SK-N-SH treated with all-trans-retinoic acid at 6 μM for 48 hours (cell line): ENCODE measurements around the gene PCSK2.

ENCODE experiments used
- ATAC-seq: fragments of 200-7000 bp; cut with Tn5 transposase; 3 replicates; pipeline ENCODE4 v1.9.1; 2020; ENCODE audit warnings: mild to moderate bottlenecking, moderate library complexity
- ARNTL ChIP-seq: fragments of 450-650 bp; formaldehyde crosslinking; IDR thresholded peaks from 2 replicates; pipeline ENCODE4 v1.5.0; 2020; ENCODE audit warnings: low read depth, mild to moderate bottlenecking, moderate library complexity, borderline replicate concordance
- BACH2 ChIP-seq: fragments of 250-450 bp; sonication (Bioruptor Pico); IDR thresholded peaks from 2 replicates; pipeline ENCODE4 v1.9.0; 2021; ENCODE audit warnings: mild to moderate bottlenecking, borderline replicate concordance
- CREB5 ChIP-seq: fragments of 250-450 bp; sonication (Bioruptor Pico); IDR thresholded peaks from 2 replicates; pipeline ENCODE4 v1.5.1; 2020; ENCODE audit warnings: low read depth, mild to moderate bottlenecking, moderate library complexity
- CSDC2 ChIP-seq: fragments of 250-450 bp; sonication (Bioruptor Pico); IDR thresholded peaks from 2 replicates; pipeline ENCODE4 v1.5.0; 2020; ENCODE audit warnings: mild to moderate bottlenecking, moderate library complexity
- ESRRG ChIP-seq: fragments of 250-450 bp; sonication (Bioruptor Pico); IDR thresholded peaks from 2 replicates; pipeline ENCODE4 v1.6.1; 2021; ENCODE audit warnings: mild to moderate bottlenecking
- GLIS3 ChIP-seq: fragments of 250-450 bp; sonication (Bioruptor Pico); IDR thresholded peaks from 2 replicates; pipeline ENCODE4 v1.5.0; 2020; ENCODE audit warnings: mild to moderate bottlenecking, moderate library complexity
- ISL1 ChIP-seq: fragments of 250-450 bp; sonication (Bioruptor Pico); IDR thresholded peaks from 2 replicates; pipeline ENCODE4 v2.1.2; 2022; ENCODE audit warnings: mild to moderate bottlenecking, moderate library complexity
- OSR1 ChIP-seq: fragments of 250-450 bp; sonication (Bioruptor Pico); IDR thresholded peaks from 2 replicates; pipeline ENCODE4 v1.8.0; 2022; ENCODE audit warnings: moderate library complexity, mild to moderate bottlenecking, inconsistent platforms
- PATZ1 ChIP-seq: fragments of 250-450 bp; sonication (Bioruptor Pico); IDR thresholded peaks from 2 replicates; pipeline ENCODE4 v1.8.0; 2020; ENCODE audit warnings: mild to moderate bottlenecking, moderate library complexity, borderline replicate concordance
- POU6F1 ChIP-seq: fragments of 250-450 bp; sonication (Bioruptor Pico); IDR thresholded peaks from 2 replicates; pipeline ENCODE4 v1.8.0; 2021; ENCODE audit warnings: low read depth, mild to moderate bottlenecking, moderate library complexity, borderline replicate concordance
- PPARA ChIP-seq: fragments of 250-450 bp; sonication (Bioruptor Pico); IDR thresholded peaks from 2 replicates; pipeline ENCODE4 v1.5.0; 2020; ENCODE audit warnings: mild to moderate bottlenecking, borderline replicate concordance
- RARB ChIP-seq: fragments of 250-450 bp; sonication (Bioruptor Pico); IDR thresholded peaks from 2 replicates; pipeline ENCODE4 v1.8.0; 2021; ENCODE audit warnings: mild to moderate bottlenecking, moderate library complexity
- SNAI2 ChIP-seq: fragments of 250-450 bp; sonication (Bioruptor Pico); IDR thresholded peaks from 2 replicates; pipeline ENCODE4 v1.5.0; 2020; ENCODE audit warnings: mild to moderate bottlenecking, moderate library complexity
- TCF4 ChIP-seq: fragments of 250-450 bp; sonication (Bioruptor Pico); IDR thresholded peaks from 2 replicates; pipeline ENCODE4 v1.8.0; 2021; ENCODE audit warnings: mild to moderate bottlenecking, moderate library complexity, borderline replicate concordance
- TOX ChIP-seq: fragments of 250-450 bp; sonication (Bioruptor Pico); IDR thresholded peaks from 2 replicates; pipeline ENCODE4 v1.8.0; 2021; ENCODE audit warnings: mild to moderate bottlenecking, moderate library complexity, borderline replicate concordance
- ZC3H10 ChIP-seq: fragments of 250-450 bp; sonication (Bioruptor Pico); IDR thresholded peaks from 2 replicates; pipeline ENCODE4 v1.5.1; 2021; ENCODE audit warnings: mild to moderate bottlenecking, moderate library complexity
- ZFP3 ChIP-seq: fragments of 250-450 bp; sonication (Bioruptor Pico); IDR thresholded peaks from 2 replicates; pipeline ENCODE4 v1.5.0; 2020; ENCODE audit warnings: mild to moderate bottlenecking, moderate library complexity
- ZFP30 ChIP-seq: fragments of 450-650 bp; formaldehyde crosslinking; IDR thresholded peaks from 2 replicates; pipeline ENCODE4 v1.5.0; 2022; ENCODE audit warnings: mild to moderate bottlenecking, moderate library complexity
- ZNF565 ChIP-seq: fragments of 450-650 bp; formaldehyde crosslinking; conservative IDR thresholded peaks from 2 replicates; pipeline ENCODE4 v1.5.0; 2020; ENCODE audit warnings: low read depth, mild to moderate bottlenecking, moderate library complexity
- ZNF70 ChIP-seq: fragments of 450-650 bp; formaldehyde crosslinking; IDR thresholded peaks from 2 replicates; pipeline ENCODE4 v1.5.0; 2020; ENCODE audit warnings: mild to moderate bottlenecking, moderate library complexity
- ZNF8 ChIP-seq: fragments of 450-650 bp; formaldehyde crosslinking; IDR thresholded peaks from 2 replicates; pipeline ENCODE4 v1.5.0; 2020; ENCODE audit warnings: mild to moderate bottlenecking, moderate library complexity

The PCSK2 gene

GRCh38 chr20:17465236-17465635 lies 238.4 kb downstream of the PCSK2 start:
- TF ChIP-seq ZNF70 (CRISPR knock-in tag) (no peak), CSDC2 (no peak), ESRRG (CRISPR knock-in tag) (no peak), ZFP3 (no peak), ZFP30 (CRISPR knock-in tag) (no peak), POU6F1 (CRISPR knock-in tag) (no peak), GLIS3 (CRISPR knock-in tag) (no peak), RARB (CRISPR knock-in tag) (no peak), PPARA (CRISPR knock-in tag) (no peak), ARNTL (no peak), SNAI2 (CRISPR knock-in tag) (no peak), ZNF565 (no peak), ZC3H10 (CRISPR knock-in tag) (no peak), PATZ1 (CRISPR knock-in tag) (no peak), ZNF8 (CRISPR knock-in tag) (no peak), CREB5 (CRISPR knock-in tag) (no peak)
- no peak for ATAC-seq

GRCh38 chr20:17466641-17467040 lies 239.8 kb downstream of the PCSK2 start:
- no peak for TF ChIP-seq ZFP30 (CRISPR knock-in tag)
- no peak for TF ChIP-seq ISL1 (CRISPR knock-in tag)
- no peak for TF ChIP-seq SNAI2 (CRISPR knock-in tag)
- TF ChIP-seq PPARA (CRISPR knock-in tag), result no peak
- TF ChIP-seq BACH2 (CRISPR knock-in tag), result no peak
- TF ChIP-seq TCF4, result no peak
- TF ChIP-seq TOX, result no peak
- no peak for TF ChIP-seq ZNF8 (CRISPR knock-in tag)
- no peak for ATAC-seq

- TF ChIP-seq ZC3H10 (CRISPR knock-in tag) (no peak), ISL1 (CRISPR knock-in tag) (no peak), ARNTL (no peak), POU6F1 (CRISPR knock-in tag) (no peak), ZNF8 (CRISPR knock-in tag) (no peak), SNAI2 (CRISPR knock-in tag) (no peak), ZFP3 (no peak), ESRRG (CRISPR knock-in tag) (no peak), TOX (no peak), PATZ1 (CRISPR knock-in tag) (no peak), CREB5 (CRISPR knock-in tag) (no peak), OSR1 (CRISPR knock-in tag) (no peak), BACH2 (CRISPR knock-in tag) (no peak)
- no peak for ATAC-seq
Observed at GRCh38 chr20:17467120-17467655, 240.3 kb downstream of the PCSK2 start.
